OCI-LY7 (cell line): ENCODE results near the gene ITM2C.

Source experiments
- CTCF ChIP-seq: fragments of 200-600 bp; sonication (generic); conservative IDR thresholded peaks from 2 replicates; pipeline ENCODE4 v1.5.1; 2014; ENCODE audit warnings: mild to moderate bottlenecking, antibody characterized with exemption, low read length, moderate library complexity, mixed read lengths
- EZH2phosphoT487 ChIP-seq: fragments of 200-600 bp; sonication (generic); IDR thresholded peaks from 2 replicates; pipeline ENCODE4 v1.6.1; 2018; ENCODE audit warnings: low read depth, borderline replicate concordance, mild to moderate bottlenecking, mixed run types, antibody characterized with exemption, low read length, moderate library complexity, mixed read lengths

GRCh38 chr2:230878599-230879188, 14.0 kb downstream of the ITM2C start:
- TF ChIP-seq CTCF (no peak), EZH2phosphoT487 (no peak)
